Left lung (tissue), 10 donors: ENCODE results near the gene ABLIM3. TPM values are rescaled to one million over a fixed set of nuclear protein-coding genes. Genes with fewer than 3 reads are reported as not detected.

Source experiments
- ATAC-seq: fragments of 200-7000 bp; cut with Tn5 transposase; one replicate; pipeline ENCODE4 v1.9.1; 2020; ENCODE audit warnings: moderate library complexity
- DNase-seq, 4 donors: peaks; one replicate each; pipeline ENCODE4 v3.0.0-alpha.2; 2013 to 2020
- H3K27ac ChIP-seq, 2 donors: fragments of 200-600 bp; sonication (generic) in 1 of 2; one replicate each; pipeline versions ENCODE4 v1.5.0 to v1.8.0; 2020 to 2021
- H3K27me3 ChIP-seq, 2 donors: fragments of 200-600 bp; sonication (generic) in 1 of 2; one replicate each; pipeline versions ENCODE4 v1.5.0 to v1.8.0; 2020 to 2021
- H3K36me3 ChIP-seq, 2 donors: fragments of 200-600 bp; sonication (generic) in 1 of 2; one replicate each; pipeline versions ENCODE4 v1.5.0 to v1.8.0; 2020 to 2021
- H3K4me1 ChIP-seq, 2 donors: fragments of 200-600 bp; one replicate each; pipeline ENCODE4 v1.8.0; 2021
- H3K4me3 ChIP-seq, 2 donors: fragments of 200-600 bp; sonication (generic) in 1 of 2; one replicate each; pipeline versions ENCODE4 v1.5.0 to v1.8.0; 2020 to 2021; ENCODE audit warnings: mild to moderate bottlenecking in 1 of 2
- H3K9me3 ChIP-seq, 2 donors: fragments of 200-600 bp; sonication (generic) in 1 of 2; one replicate each; pipeline versions ENCODE4 v1.5.0 to v1.8.0; 2020 to 2021
- CTCF ChIP-seq, 2 donors: fragments of 200-600 bp; sonication (generic) in 1 of 2; IDR thresholded peaks; one replicate each; pipeline versions ENCODE4 v1.5.0 to v1.8.0; 2021; ENCODE audit warnings: antibody characterized with exemption in 2 of 2
- intact Hi-C, 2 donors: fragments of 100-400 bp; cut with DNase I; formaldehyde crosslinking; loops; one replicate each; pipeline versions ENCODE4 v1.11.2 to v1.14.2; 2022
- polyA plus RNA-seq, 6 donors: library from polyadenylated mRNA; unstranded; fragments of 120-200 nt; gene quantifications; one replicate each; pipeline ENCODE4 v1.2.1, GENCODE V29; 2013; ENCODE audit not compliant: insufficient read length in 6 of 6
- total RNA-seq, 2 donors: library from RNA; stranded (reverse); fragmentation: NEBNext Ultra II Directional; extraction: Animal tissue kit (Norgen Biotek cat#: 25700); gene quantifications; one replicate each; pipeline ENCODE4 v1.2.1, GENCODE V29; 2021
- donor health status: DM: no; HTN: yes; CAD: no.
- donor health status: DM: no; HTN: no; CAD: no.

ABLIM3 gene
- total and polyA plus RNA-seq, 8 donors: 33.2 to 145 (median 108) TPM

DNA sequence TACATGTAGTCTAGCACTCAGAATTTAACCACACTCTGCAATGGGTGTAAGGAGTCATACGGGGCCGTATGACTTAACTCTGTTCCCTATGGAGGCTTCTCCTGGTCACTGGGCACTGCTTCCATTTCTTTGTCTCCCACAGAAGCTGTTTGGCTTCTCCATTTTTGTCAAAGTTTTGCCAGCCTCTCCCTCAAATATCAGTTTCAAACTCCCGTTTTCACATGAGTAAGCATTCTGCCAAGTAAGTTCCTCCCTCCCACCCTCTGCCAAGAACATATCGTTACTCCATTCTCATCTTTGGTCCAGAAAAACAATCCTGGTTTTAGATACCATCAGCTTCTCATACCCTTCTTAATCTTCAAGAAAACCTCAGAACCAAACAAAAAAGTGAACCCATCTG, 136.5 kb downstream of the ABLIM3 start:
- no peaks in the 10 kb centered on the region for H3K9me3 ChIP-seq
- H3K27me3 ChIP-seq: peaks cover 0 to 7% of the 10 kb centered on the region in 2 donors
- intact Hi-C loops: no loop called here
- peaks cover 5 to 13% of the 10 kb centered on the region in 2 donors for H3K4me1 ChIP-seq
- ATAC-seq: no peak
- DNase-seq: no peak
- no peak for TF ChIP-seq CTCF (IDR thresholded peaks at IDR 0.05)
- H3K4me3 ChIP-seq: no peak overlapping the region
- H3K36me3 ChIP-seq: no peaks in the 10 kb centered on the region
- H3K27ac ChIP-seq: peak overlapping the region in 1 of 2 donors; percentile 33

DNA sequence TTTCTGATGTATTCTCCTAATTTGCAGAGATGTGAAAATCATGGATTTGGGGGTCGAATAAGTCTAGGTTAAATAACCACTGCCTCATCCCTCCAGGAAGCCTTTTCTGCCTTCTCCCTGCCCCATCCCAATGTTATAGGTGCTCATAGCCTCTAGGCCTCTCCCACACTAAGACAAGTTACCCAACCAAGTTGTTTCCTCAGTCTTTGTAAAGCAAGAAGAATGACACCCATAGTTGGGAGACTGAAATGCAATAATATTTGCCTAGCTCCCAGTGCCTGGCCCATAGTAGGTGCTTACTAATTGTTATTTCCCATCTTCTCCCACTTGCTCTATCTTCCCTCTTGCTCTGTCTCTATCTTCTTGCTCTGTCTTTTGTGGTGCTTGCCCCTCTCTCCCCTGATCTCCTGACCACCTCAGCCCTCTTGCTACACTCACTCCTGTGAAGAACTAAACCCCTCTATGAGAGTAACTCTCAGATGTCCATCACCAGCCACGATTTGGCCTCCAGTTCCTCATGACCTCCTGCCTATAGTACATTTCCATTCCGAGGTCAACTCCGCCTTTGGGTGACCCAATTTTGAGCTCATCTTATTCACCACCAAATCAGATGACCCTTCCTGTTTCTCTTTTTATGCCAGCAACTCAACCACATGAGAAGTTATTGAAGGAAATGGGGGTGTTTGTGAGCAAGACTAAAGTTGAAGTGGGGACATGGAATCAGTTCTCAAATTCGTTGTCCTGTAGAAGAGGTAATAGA, 137.3 kb downstream of the ABLIM3 start:
- DNase-seq: no peak
- H3K4me1 ChIP-seq: peaks cover 5 to 11% of the 10 kb centered on the region in 2 donors
- no peak overlapping the region for H3K4me3 ChIP-seq
- no peaks in the 10 kb centered on the region for H3K36me3 ChIP-seq
- intact Hi-C loops: no loop called here
- H3K27me3 ChIP-seq: no peaks in the 10 kb centered on the region
- no peak for TF ChIP-seq CTCF (IDR thresholded peaks at IDR 0.05)
- peak overlapping the region in 1 of 2 donors; percentile 33 for H3K27ac ChIP-seq
- no peaks in the 10 kb centered on the region for H3K9me3 ChIP-seq
- peak; percentile 42 for ATAC-seq

DNA sequence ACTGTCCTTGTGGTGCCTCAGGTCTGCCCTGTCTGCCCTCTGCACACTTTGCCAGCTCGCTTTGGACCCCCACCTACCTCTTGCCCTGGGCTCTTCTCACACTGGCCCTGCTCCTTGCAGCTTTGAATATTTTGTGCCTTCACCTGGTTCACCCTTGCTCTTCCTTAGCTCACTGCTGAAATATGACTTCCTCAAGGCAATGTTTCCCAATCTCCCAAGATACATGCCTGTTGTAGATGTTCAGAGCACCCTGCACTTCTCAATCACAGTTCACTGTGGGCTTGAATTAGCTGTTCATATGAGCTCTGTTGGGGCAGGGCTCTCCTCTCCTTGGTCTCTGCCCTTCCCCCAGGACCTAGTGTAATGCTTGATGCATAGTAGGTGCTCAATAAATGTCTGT, 138.4 kb downstream of the ABLIM3 start:
- no peak for ATAC-seq
- Histone ChIP-seq H3K4me1 (peaks cover 5 to 11% of the 10 kb centered on the region in 2 donors), H3K4me3 (no peak overlapping the region), H3K36me3 (no peaks in the 10 kb centered on the region), H3K27ac (no peak overlapping the region), H3K9me3 (no peaks in the 10 kb centered on the region), H3K27me3 (no peaks in the 10 kb centered on the region)
- no peak for DNase-seq
- no peak for TF ChIP-seq CTCF (IDR thresholded peaks at IDR 0.05)
- intact Hi-C loops: no loop called here

DNA sequence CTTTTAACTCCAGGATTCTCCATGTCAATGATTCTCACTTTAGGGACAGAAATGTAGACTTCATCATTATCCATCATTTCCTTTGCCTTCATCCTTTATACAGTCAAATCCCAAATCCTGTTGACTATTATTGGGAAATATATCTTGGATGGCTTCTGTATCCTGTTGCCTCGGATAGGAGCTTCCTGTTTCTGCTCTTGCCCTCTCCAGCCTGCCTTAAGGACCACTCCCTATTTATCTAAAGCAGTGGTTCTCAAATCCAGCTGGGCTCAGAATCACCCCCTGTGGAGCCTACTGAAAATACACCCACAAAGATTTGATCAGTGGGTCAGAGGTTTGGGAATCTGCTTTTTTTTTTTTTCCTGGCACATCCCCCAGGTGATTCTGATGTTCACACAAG, 138.8 kb downstream of the ABLIM3 start:
- DNase-seq: no peak
- Histone ChIP-seq H3K9me3 (no peaks in the 10 kb centered on the region), H3K36me3 (no peaks in the 10 kb centered on the region), H3K4me3 (no peak overlapping the region), H3K27ac (no peak overlapping the region), H3K27me3 (no peaks in the 10 kb centered on the region), H3K4me1 (peaks cover 5 to 11% of the 10 kb centered on the region in 2 donors)
- ATAC-seq: no peak
- TF ChIP-seq CTCF (IDR thresholded peaks at IDR 0.05): no peak
- intact Hi-C loops: no loop called here

DNA sequence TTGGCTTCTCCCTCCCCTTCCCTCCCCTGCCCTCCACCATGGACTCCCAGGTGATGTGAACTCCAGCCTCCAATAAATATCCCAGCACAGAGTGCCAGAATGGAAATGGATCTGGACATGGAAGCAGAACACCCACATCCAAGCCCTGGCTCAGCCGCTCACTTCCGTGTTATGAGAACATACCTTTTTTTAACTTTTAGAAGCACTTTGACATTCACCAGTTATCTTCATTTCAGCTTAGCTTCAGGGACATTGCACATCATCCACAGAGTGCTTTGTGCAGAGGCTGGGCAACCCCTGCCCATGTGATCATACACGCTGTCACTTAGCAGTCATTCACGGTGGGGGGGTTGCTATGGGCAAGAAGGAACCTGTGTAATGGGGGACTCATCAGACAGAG, 139.5 kb downstream of the ABLIM3 start:
- no peaks in the 10 kb centered on the region for H3K9me3 ChIP-seq
- ATAC-seq (no peak), DNase-seq (no peak)
- H3K4me1 ChIP-seq: peaks cover 5 to 11% of the 10 kb centered on the region in 2 donors
- TF ChIP-seq CTCF (IDR thresholded peaks at IDR 0.05): no peak
- no peak overlapping the region for H3K4me3 ChIP-seq
- H3K27me3 ChIP-seq: no peaks in the 10 kb centered on the region
- H3K27ac ChIP-seq: no peak overlapping the region
- no peaks in the 10 kb centered on the region for H3K36me3 ChIP-seq
- intact Hi-C loops: no loop called here
